HG03103 (cell line): Measurements from ENCODE around the gene PRR20G.
"Not testable (repeated sequence)": the region's sequence is repeated elsewhere in the genome, so short reads cannot be mapped to it uniquely, and the experiment has no call there.

ENCODE experiments used
- ATAC-seq: cut with Tn5 transposase; IDR thresholded peaks from one replicate; pipeline ENCODE4 v1.9.1; 2021; ENCODE audit warnings: low read depth; ENCODE audit not compliant: unreplicated experiment

The PRR20G gene

DNA sequence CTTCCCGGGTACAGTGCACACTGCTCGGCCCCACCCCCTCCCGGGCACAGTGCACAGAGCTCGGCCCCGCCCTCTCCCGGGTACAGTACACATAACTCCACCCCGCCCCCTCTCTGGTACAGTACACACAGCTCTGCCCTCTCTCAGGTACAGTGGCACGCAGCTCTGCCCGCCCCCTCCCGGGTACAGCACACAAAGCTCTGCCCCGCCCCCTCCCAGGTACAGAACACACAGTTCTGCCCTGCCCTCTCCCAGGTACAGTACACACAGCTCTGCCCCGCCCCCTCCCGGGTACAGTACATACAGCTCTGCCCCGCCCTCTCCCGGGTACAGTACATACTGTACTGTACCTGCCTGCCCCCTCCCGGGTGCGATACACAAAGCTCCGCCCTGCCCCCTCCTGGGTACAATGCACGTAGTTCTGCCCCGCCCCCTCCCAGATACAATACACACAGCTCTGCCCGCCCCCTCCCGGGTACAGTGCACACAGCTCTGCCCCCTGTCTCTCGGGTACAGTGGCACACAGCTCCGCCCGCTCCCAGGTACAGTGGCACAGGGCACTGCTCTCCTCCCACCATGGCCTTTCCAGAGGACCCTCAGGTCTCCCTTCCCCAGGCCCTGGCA is 16.4 kb upstream of the PRR20G start:
- no peak for ATAC-seq

GRCh38 chr3:127299276-127299675 is 11.4 kb upstream of the PRR20G start:
- no peak for ATAC-seq

DNA sequence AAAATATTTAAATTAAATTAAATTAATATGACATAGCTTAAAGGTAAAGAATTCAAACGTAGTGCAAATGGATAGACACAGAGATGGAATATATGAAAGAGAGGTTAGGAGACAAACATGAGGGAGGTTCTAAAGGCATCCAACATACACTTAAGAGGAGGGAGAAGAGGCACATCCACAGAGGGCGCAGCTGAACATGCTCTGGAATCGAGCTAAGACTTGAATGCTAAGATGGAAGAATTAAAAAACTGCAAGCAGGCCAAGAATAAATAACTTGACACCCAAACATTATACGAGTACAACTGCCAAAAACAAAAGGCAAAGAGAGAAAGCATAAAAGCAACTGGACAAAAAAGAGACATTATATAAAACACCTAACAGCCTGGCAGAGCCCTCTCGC is 9.1 kb upstream of the PRR20G start:
- no peak for ATAC-seq

DNA sequence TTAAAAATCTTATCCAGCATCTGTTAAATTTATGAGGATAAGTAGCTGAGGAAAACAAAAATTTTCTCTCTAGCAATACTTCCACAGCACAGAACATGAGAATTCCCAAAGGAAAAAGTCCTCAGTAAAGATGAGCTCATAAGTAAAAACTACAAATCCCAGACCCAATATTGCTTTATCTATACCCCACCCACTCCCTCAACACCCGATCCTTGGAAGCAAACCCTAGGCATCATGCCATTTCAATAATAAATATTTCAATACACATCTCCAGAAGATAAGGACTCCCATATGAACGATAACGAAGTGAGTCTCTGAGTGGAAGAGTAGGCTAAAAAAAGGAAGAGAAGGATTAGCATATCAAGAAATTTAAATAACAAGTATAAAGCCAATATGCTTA is 8.3 kb upstream of the PRR20G start:
- no peak for ATAC-seq

DNA sequence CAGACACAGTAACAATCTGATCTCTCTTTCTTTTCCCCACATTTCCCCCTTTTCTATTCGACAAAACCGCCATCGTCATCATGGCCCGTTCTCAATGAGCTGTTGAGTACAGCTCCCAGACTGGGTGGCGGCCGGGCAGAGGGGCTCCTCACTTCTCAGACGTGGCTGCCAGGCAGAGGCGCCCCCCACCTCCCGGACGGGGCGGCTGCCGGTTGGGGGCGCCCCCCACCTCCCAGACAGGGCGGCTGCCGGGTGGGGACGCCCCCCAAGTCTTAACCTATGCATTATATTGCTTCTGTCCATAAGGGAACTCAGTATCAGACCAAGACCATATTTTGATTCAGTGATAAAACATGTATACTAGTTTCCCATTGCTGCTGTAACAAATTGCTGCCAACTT is 5.8 kb upstream of the PRR20G start:
- not testable (repeated sequence) for ATAC-seq

DNA sequence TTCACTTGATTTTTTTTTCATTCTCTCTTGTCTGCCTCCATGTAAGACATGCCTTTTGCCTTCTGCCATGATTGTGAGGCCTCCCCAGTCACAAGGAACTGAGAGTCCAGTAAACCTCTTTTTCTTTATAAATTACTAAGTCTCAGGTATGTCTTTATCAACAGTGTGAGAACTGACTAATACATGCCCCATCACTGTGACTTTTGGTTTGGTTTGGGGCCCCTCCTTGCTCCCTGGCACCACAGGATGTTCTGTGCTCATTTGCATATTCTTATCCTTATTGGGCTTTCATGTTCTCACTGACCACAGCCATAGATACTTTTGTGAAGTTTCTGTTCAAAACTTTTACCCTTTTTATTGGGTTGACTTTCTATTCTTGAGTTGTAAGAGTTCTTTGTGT is 3.8 kb upstream of the PRR20G start:
- no peak for ATAC-seq

DNA sequence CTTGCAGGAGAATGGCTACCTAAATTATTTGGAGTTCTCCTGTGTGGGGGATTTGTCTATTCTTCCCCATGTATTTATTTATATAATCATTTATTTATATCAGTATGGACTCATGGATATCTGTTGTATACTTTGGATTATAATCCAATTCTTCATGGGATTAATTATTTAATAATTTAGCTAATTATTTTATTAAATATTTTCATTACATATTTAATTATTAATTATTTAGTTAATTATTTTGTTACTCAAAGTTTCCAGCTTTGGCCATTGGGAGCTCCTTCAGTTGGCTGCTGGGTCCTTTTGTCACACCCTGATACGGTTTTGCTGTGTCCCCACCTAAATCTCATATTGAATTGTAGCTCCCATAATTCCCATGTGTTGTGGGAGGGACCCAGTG is 3.3 kb upstream of the PRR20G start:
- ATAC-seq = no peak

- no peak for ATAC-seq
Measured at GRCh38 chr3:127289706-127290575, 2.1 kb upstream of the PRR20G start.

DNA sequence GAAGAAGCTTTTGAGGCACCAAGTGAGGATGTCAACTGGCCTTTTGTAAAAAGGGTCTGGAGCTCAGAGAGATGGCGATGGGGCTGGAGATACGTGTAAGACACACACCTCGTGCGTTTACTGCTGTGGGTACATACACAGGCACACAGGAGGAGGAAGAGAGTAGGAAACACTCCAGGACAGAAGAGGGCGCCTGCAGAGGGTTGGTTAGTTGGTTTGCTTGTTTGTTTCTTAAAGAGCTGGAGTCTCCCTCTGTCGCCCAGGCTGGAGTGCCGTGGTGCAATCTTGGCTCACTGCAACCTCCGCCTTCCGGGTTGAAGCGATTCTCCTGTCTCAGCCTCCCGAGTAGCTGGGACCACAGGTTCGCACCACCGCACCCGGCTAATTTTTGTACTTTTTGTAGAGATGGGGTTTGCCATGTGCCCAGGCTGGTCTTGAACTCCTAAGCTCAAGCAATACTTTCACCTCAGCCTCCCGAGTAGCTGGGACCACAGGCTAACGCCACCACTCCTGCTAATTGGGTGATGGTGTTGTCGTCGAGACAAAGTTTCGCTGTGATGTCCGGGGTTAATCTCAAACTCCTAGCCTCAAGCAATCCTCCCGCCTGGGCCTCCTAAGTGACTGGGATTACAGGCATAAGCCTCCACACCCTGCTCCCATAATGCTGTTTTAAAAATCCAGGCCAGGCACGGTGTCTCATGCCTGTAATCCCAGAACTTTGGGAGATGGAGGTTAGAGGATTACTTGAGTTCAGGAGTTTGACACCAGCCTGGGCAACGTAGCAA is 1.3 kb upstream of the PRR20G start:
- no peak for ATAC-seq

- no peak for ATAC-seq
Measured at GRCh38 chr3:127288343-127288742, 497 bp upstream of the PRR20G start.

GRCh38 chr3:127286571-127287140 is 1.2 kb downstream of the PRR20G start:
- ATAC-seq = no peak

DNA sequence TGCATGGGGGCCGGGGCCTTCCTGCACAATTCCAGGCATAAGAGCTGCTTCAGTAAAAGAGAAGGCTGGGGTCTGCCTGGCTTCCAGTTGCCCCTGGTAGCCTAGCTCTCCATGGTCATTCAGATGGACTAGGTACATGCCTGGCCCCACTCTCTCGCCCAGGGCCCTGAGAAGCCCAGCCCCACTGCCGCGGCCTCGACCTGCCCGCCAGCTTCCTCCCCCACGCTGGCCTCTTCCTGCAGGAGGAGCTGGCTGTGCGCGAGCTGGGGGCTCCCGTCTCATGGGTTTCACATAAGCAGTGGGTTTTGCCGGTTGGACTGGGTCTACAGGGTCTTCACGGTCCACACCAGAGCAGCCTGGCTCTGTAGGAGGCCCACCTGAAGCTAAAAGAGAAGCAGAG is 3.6 kb downstream of the PRR20G start:
- no peak for ATAC-seq

- ATAC-seq = no peak
Measured at GRCh38 chr3:127277561-127277960, 10.3 kb downstream of the PRR20G start.

DNA sequence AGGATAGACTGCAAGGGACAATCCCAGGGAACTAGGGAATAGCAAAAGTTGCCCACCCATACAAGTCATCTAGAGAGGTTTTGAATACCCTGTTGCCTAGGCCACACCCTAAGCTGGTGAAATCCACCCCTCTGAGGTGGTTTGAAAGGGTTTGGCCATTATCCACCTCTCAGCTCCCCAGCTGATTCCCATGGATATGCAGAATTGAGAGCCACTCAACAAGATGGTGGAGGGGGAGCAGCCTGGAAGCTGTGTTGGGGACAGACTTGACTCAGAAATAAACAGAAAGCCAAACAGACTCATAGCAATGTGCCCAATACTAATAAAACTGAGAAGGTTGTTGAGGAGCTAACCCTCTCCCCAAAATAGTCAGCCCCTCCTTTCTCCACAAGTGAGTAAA is 10.9 kb downstream of the PRR20G start:
- no peak for ATAC-seq

- ATAC-seq = no peak
Measured at GRCh38 chr3:127276396-127276795, 11.4 kb downstream of the PRR20G start.

- no peak for ATAC-seq
Measured at GRCh38 chr3:127275287-127275781, 12.5 kb downstream of the PRR20G start.

GRCh38 chr3:127274200-127274760 is 13.6 kb downstream of the PRR20G start:
- ATAC-seq = no peak

- no peak for ATAC-seq
Measured at GRCh38 chr3:127273206-127273605, 14.6 kb downstream of the PRR20G start.

GRCh38 chr3:127266186-127266585 is 21.7 kb downstream of the PRR20G start:
- no peak for ATAC-seq

GRCh38 chr3:127265581-127265981 is 22.3 kb downstream of the PRR20G start:
- ATAC-seq = no peak
